Measurements from ENCODE around the gene LRRC28.
"Not testable (repeated sequence)": the region's sequence is repeated elsewhere in the genome, so short reads cannot be mapped to it uniquely, and the experiment has no call there.

Gene LRRC28

DNA sequence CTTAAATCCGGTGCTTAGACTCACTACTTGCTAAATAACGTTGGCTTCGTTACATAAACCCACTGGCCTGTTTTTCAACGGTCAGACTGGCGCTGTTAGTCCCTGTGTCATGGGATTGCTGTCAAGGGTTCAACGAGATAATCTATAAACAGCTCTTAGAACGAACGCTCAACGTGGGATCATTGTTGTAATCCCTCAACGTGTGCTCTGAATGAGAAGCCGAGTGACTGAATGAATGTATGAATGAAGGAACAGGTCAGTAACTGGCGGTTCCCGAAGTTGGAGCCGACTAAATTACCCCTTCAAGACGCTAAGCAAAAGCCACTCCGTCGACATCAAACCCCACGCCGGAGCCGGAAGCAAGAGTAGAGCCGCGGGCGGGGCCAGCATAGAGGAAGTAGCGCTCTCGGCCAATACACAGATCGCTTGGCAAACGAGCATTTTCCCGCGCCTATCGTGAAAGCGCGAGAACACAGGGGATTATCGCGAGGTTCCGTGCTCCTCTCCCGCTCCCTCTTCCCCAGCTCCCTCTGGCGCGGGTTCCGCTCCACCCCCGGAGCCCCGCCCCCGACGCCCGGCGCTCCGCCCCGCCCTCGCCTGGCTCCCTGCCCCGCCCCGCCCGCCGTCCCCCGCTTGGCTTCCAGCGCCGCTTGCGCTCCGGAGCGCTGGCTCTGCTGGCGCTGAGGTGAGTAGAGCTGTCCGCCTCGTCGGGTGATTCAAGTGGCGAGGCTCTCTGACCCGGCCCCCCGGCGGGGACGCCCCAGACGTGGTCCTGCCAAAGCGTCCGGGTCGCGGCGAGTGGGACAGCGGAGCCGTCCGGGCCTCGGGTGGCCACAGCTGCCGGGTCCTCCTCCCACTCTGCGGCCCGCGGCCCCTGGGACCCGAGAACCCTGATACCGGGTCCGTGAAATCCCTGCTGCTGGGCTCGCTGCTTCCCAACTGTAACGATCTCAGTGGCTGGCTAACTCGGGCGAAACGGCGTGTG, at the start of gene LRRC28:
Gene LRRC28, plus strand, starts transcription at position 625 of the 985 bp plus-strand sequence. CDS start 4,477 bp downstream, outside the sequence.
- peak; percentile 95 for DNase-seq

GRCh38 chr15:99202176-99202552, 49.1 kb upstream of the LRRC28 start:
- DNase-seq: no peak

DNA sequence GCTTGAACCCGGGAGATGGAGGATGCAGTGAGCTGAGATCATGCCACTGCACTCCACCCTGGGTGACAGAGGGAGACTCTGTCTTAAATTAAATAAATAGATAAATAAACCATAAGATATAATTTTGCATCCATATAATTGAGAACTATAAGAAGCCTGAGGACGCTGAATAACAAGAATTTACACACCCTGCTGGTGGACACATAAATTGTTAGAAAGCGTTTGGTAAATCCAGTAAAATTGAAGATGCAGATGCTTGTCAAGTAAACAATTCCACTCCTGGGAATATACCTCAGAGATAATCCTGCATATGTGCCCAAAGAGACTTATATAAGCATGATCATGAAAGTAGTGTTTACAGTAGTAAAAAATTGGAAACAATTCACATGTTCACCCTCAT, 43.6 kb upstream of the LRRC28 start:
- DNase-seq: no peak

- no peak for DNase-seq
Observed at GRCh38 chr15:99209326-99209725, 42.0 kb upstream of the LRRC28 start.

GRCh38 chr15:99210334-99210733, 40.9 kb upstream of the LRRC28 start:
- DNase-seq: no peak

- no peak for DNase-seq
Observed at GRCh38 chr15:99211926-99212325, 39.4 kb upstream of the LRRC28 start.

DNA sequence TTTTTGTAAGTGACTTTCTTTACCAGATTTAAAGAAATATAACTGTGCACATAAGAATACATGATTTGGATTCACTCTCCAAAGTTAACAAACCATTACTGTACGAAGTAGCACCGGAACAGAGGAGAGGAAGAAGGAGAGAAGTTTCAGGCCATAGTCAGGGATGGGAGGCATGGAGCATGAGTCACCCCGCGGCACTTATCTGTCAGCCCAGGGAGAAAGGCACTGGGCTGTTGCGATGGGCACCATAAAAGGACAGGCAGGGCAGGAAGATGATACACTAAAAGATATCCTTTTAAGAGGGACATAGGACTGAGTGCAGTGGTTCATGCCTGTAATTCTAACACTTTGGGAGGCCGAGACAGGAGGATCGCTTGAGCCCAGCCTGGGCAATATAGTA, 38.9 kb upstream of the LRRC28 start:
- DNase-seq: no peak

DNA sequence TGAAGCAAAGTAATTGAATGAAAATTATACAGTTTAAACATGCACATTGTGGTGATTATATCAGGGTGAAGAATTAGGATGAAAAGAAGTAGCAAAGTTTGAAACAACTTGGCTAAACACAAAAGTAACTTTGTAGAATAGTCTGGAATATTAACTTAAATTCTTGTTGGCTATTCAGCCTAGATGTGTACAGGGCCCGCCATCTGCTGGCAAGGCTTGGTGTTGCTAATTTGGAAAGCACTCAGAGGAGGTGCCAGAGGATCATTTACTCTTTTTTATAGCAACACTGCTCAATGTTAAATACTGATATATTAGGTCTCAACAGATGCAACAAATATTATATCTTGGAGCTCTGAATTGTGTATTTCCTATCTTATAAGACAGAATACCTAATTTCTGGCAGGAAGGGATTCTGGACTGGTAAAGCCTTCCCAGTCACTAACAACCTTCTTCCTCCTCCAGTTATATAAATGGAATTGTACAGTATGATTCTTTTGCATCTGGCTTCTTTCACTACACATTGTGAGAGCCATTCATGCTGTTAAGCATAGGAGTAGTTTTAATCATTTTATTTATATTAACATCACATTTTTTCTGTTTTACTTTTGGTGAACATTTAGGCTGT, 38.0 kb upstream of the LRRC28 start:
- DNase-seq: peak; percentile 5

DNA sequence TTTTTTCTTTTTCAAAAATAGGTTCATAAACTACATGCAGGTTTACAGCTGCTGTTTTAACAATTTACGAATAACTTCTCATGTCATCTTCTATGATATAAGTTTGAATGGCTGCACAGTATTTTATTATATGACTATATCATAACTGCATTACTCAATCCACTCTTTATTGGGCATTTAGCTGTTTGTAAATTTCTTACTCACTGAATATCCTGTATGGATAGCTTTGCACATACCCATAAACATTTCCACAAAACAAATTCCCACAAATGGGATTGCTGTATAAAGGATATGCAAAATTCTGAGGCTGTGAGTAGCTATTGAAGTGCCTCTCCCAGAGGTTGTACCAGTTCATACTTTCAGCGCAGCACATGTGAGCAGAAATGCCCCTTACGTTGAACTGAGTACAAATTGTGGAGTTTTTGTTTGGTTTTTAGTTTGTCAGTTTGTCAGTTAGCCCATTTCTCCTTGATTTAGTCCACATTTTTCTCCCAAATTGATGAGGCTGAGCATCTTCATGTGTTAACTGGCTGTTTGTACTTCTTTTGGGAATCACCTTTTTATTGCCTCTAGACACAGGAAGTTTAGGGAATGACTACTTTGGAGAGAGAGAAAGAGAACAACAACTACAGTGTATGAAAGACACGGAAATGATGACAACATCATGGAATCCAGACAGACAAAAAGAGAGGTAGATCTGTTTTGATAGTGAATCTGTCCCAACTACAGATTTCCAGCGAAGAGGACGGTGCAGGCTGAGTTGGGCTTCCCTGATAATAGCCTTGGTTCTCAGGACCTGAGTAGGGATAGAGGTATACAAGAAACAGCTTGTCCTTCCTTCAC, 26.7 kb upstream of the LRRC28 start:
- no peak for DNase-seq

GRCh38 chr15:99226802-99227201, 24.5 kb upstream of the LRRC28 start:
- no peak for DNase-seq

DNA sequence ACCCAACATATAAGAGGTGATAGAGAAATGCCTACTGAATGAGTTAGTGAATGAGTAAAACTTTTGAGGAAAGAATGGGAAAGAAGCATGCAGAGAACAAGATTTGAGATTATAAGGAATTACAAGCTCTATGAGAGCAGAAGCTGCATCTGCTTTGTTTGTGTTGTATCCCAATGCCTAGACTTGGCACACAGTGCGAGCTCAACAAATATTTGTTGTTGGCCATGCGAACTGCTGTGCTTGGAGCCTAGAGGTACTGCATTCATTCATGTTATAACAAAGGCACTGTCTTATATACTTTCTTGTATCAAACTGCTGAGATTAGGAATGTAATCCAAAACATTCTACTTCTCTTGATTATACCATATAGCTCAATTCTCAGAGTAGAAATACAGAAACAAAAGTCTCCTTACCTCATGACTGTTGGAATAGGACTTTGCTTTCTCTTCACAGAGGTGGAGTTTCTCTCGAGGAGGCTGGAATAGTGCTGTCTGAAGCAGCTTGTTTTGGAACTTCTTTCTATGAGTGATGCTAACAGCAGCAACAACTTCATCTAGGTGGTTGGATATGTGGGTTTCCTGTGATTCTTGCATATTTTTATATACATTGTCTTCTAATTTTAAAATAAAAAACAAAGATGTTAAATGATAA, 23.0 kb upstream of the LRRC28 start:
- DNase-seq: no peak

DNA sequence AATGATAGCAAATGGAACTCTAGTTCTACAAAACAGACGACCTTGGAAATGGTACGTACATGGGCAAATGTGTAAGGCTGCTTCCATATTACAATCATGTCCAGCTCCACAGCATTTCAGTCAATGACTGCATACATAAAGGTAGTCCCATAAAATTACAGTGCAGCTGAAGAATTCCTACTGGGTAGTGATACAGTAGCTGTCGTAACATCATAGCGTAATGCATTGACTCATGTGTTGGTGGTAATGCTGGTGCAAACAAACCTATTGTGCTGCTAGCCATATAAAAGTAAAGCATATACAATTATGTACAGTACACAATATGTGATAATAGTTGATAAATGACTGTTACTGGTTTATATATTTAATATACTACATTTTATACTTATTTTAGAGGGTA, 20.4 kb upstream of the LRRC28 start:
- DNase-seq: no peak

DNA sequence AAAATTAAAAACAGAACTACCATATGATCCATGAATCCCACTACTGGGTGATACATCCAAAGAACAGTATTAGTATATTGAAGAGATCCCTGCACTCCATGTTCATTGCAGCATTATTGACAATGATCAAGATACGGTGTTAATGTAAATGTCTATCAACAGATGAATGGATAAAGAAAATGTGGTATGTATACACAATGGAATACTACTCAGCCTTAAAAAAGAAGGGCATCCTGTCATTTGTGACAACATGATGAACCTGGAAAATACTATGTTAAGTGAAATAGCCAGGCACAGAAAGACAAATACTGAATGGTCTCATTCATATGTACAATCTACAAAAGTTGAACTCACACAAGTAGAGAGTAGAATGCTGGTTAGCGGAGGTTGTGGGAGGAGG, 18.5 kb upstream of the LRRC28 start:
- no peak for DNase-seq

DNA sequence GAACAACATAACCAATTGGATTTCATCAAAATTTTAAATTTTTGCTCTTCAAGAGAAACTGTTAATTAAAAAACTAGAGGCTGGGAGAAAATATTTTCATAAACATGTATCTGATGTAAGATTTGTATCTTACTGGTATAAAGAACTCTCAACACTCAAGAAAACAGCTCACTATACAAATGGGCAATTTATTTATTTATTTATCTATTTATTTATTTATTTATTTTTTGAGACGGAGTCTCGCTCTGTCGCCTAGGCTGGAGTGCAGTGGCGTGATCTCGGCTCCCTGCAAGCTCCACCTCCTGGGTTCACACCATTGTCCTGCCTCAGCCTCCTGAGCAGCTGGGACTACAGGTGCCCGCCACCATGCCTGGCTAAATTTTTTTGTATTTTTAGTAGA, 17.1 kb upstream of the LRRC28 start:
- DNase-seq: not testable (repeated sequence)

DNA sequence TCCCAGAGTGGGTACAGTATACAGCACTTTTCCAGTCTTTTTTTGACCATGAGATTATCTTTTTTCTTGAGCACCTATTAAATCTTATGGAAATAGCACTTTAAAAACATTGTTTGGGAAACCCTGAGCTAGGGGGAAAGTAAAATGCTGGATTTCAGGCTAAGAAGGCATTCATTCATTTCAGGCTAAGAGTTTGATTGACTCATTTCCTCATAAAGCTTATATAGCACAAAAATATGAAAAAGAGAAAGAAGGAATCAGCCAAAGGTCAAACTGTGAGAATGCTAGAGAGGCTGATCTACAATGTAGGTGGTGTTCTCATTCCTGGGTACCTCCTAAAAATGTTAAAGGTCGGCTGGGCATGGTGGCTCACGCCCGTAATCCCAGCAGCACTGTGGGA, 12.4 kb upstream of the LRRC28 start:
- no peak for DNase-seq

- no peak for DNase-seq
Observed at GRCh38 chr15:99239545-99240198, 11.6 kb upstream of the LRRC28 start.

GRCh38 chr15:99241752-99242151, 9.5 kb upstream of the LRRC28 start:
- no peak for DNase-seq

GRCh38 chr15:99244306-99244705, 7.0 kb upstream of the LRRC28 start:
- DNase-seq: no peak

- no peak for DNase-seq
Observed at GRCh38 chr15:99247062-99247461, 4.2 kb upstream of the LRRC28 start.

GRCh38 chr15:99248000-99248715, 3.1 kb upstream of the LRRC28 start:
- DNase-seq: no peak

GRCh38 chr15:99249270-99249841, 1.9 kb upstream of the LRRC28 start, which contains the start of gene TTC23:
Gene TTC23 (minus strand): TSS chr15:99249581. CDS start chr15:99228712, 20,869 bp downstream.
- peak; percentile 47 for DNase-seq
